Measurements from ENCODE around the gene TLX1.

GRCh38 chr10:101095550-101096213 lies 35.4 kb upstream of the TLX1 start:
- TF ChIP-seq MAX (IDR thresholded peaks at IDR 0.05) (no peak), CTCF (IDR thresholded peaks at IDR 0.05; ENCODE audit: low read depth, low read length, missing input control) (peak; percentile 84), JUND (IDR thresholded peaks at IDR 0.05) (no peak), RAD21 (IDR thresholded peaks at IDR 0.05) (peak; percentile 87 to 96), FOXA1 (IDR thresholded peaks at IDR 0.05) (no peak), REST (IDR thresholded peaks at IDR 0.05) (no peak), TAF1 (conservative IDR thresholded peaks at IDR 0.05) (no peak), RXRA (IDR thresholded peaks at IDR 0.05) (no peak), FOXA2 (IDR thresholded peaks at IDR 0.05) (no peak), YY1 (IDR thresholded peaks at IDR 0.05) (no peak), SP1 (IDR thresholded peaks at IDR 0.05) (no peak), EGR1 (IDR thresholded peaks at IDR 0.05; ENCODE audit: low read depth in 2 of 2) (no peak), ATF3 (IDR thresholded peaks at IDR 0.05) (no peak), ZBTB33 (IDR thresholded peaks at IDR 0.05) (no peak)
